HFFc6 (cell line): Measurements from ENCODE around the gene CTNNAL1. TPM values are rescaled to one million over a fixed set of nuclear protein-coding genes. Genes with fewer than 3 reads are reported as not detected.

ENCODE experiments used
- DNase-seq: peaks from one replicate; pipeline ENCODE4 v3.0.0-alpha.2; 2018
- H3K27ac Mint-ChIP-seq: 2 replicates; pipeline ENCODE4 v1.8.0; 2020; ENCODE audit warnings: mild to moderate bottlenecking, mixed read lengths
- H3K27me3 Mint-ChIP-seq: 2 replicates; pipeline ENCODE4 v1.8.0; 2021; ENCODE audit warnings: mild to moderate bottlenecking, moderate library complexity, mixed read lengths; ENCODE audit not compliant: insufficient read depth
- H3K36me3 Mint-ChIP-seq: 2 replicates; pipeline ENCODE4 v1.8.0; 2021; ENCODE audit warnings: low read depth, mixed read lengths
- H3K4me1 Mint-ChIP-seq: 2 replicates; pipeline ENCODE4 v1.8.0; 2020; ENCODE audit warnings: low read depth, mixed read lengths
- H3K4me3 Mint-ChIP-seq: 2 replicates; pipeline ENCODE4 v1.8.0; 2020; ENCODE audit warnings: mild to moderate bottlenecking, moderate library complexity, mixed read lengths
- H3K9me3 Mint-ChIP-seq: 2 replicates; pipeline ENCODE4 v1.8.0; 2020; ENCODE audit warnings: mild to moderate bottlenecking, mixed read lengths
- total RNA-seq, 6 experiments: library from RNA; stranded (reverse); fragmentation: NEBNext Ultra II Directional; extraction: Animal tissue kit (Norgen Biotek cat#: 25700); gene quantifications; 2 replicates in 1 of 6; 3 replicates in 5 of 6; pipeline ENCODE4 v1.2.3, GENCODE V29; 2021
- TF ChIP-seq, protein P1 (sequence below): fragments of 200-600 bp; sonication (generic); IDR thresholded peaks from 2 replicates; pipeline ENCODE4 v1.5.0; 2021; ENCODE audit warnings: antibody characterized with exemption, mild to moderate bottlenecking

Gene CTNNAL1
- total RNA-seq, 6 experiments from 2014 or later = 95.3 to 112 (median 107) TPM

DNA sequence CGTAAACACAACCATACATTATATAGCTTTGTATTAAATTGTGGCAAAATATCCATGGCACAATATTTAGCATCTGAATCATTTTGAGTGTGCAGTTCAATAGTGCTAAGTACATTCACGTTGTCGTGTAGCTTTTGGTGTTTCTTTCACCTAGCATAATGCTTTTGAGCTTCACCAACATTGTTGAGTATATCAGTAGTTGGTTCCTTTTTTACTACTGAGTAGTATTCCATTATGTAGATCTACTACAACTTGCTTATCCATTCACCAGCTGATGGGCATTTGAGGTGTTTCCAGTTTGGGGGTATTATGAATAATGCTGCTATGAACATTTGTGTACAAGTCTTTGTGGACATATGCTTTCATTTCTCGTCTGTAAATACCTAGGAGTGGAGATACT, 27.3 kb upstream of the CTNNAL1 start:
- peaks cover 1% of the 10 kb centered on the region; the same call in 1 of the 2 replicates for H3K27me3 Mint-ChIP-seq
- no peak overlapping the region for H3K4me3 Mint-ChIP-seq
- TF ChIP-seq, protein P1, sequence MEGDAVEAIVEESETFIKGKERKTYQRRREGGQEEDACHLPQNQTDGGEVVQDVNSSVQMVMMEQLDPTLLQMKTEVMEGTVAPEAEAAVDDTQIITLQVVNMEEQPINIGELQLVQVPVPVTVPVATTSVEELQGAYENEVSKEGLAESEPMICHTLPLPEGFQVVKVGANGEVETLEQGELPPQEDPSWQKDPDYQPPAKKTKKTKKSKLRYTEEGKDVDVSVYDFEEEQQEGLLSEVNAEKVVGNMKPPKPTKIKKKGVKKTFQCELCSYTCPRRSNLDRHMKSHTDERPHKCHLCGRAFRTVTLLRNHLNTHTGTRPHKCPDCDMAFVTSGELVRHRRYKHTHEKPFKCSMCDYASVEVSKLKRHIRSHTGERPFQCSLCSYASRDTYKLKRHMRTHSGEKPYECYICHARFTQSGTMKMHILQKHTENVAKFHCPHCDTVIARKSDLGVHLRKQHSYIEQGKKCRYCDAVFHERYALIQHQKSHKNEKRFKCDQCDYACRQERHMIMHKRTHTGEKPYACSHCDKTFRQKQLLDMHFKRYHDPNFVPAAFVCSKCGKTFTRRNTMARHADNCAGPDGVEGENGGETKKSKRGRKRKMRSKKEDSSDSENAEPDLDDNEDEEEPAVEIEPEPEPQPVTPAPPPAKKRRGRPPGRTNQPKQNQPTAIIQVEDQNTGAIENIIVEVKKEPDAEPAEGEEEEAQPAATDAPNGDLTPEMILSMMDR = no peak
- no peaks in the 10 kb centered on the region for H3K9me3 Mint-ChIP-seq
- DNase-seq = no peak
- peaks cover 59% of the 10 kb centered on the region for H3K36me3 Mint-ChIP-seq
- H3K27ac Mint-ChIP-seq = no peak overlapping the region
- H3K4me1 Mint-ChIP-seq = peaks cover 40% of the 10 kb centered on the region

DNA sequence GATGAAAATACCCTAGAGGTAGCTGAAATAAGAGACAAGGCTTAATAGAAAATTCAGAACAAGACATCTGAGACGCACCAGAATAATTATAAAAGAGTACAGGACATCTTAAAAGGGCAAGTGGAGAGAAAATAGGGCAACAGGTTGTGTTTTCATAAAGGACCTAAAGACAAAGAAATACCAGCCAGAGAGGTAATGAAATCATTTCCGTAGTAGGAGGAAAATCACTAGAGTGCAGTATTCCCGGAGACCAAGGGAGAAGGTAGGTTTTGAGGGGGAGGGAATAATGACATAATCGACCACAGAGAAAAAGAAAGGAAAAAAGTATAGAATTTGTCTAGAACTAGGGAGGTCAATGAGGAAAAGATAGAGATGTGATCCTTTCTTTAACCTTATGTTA, 26.2 kb upstream of the CTNNAL1 start:
- H3K4me3 Mint-ChIP-seq = no peak overlapping the region
- H3K27me3 Mint-ChIP-seq = peaks cover 1% of the 10 kb centered on the region; the same call in 1 of the 2 replicates
- no peak for DNase-seq
- TF ChIP-seq, protein P1 = no peak
- H3K36me3 Mint-ChIP-seq = peaks cover 53% of the 10 kb centered on the region
- H3K27ac Mint-ChIP-seq = no peak overlapping the region
- no peaks in the 10 kb centered on the region for H3K9me3 Mint-ChIP-seq
- peaks cover 46% of the 10 kb centered on the region for H3K4me1 Mint-ChIP-seq

- H3K9me3 Mint-ChIP-seq = no peaks in the 10 kb centered on the region
- H3K27ac Mint-ChIP-seq = peak overlapping the region; percentile 2; the same call in 1 of the 2 replicates
- peaks cover 56% of the 10 kb centered on the region for H3K4me1 Mint-ChIP-seq
- H3K36me3 Mint-ChIP-seq = peaks cover 50% of the 10 kb centered on the region
- no peak overlapping the region for H3K4me3 Mint-ChIP-seq
- TF ChIP-seq, protein P1 = no peak
- H3K27me3 Mint-ChIP-seq = peaks cover 1% of the 10 kb centered on the region; the same call in 1 of the 2 replicates
- DNase-seq = no peak
Observed at GRCh38 chr9:109037946-109038715, 24.8 kb upstream of the CTNNAL1 start.

DNA sequence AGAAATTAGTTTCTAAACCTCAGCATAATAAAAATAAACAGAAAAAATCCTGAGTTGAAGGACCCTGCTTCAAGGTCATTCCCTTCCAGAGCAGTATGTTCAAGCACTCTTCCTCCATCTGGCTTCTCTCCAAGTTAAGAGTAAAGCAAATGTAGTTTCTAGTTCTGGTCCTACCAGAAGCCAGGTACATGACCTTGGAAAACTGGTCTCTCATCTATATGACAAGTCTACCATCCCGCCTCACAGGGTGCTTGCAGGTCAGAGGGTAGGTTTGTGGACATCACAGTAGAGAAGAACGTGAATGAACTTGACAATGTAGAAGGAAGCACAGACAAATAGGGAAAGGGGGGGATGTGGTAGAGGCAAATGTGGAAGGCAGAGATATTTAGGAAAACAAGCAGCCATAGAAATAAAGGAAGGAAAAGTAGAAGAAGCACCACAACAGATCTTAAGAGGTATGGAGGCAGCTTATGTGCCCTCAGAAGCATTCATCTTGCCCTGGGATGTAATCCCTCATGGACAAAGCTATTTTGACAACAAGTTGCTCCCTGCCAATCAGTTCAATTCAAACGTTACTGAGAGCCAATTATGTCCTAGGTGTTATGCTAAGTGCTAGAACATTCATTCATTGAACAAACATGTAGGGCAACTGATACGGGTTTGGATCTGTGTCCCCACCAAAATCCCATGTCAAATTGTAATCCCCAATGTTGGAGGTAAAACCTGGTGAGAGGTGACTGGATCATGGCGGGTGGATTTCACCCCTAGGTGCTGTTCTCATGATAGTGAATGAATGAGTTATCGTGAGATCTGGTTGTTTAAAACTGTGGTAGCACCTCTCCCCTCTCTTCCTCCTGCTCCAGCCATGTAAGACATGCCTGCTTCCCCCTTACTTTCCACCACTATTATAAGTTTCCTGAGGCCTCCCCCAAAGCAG, 23.7 kb upstream of the CTNNAL1 start:
- Mint-ChIP-seq H3K4me3 (no peak overlapping the region), H3K27ac (peak overlapping the region; percentile 72), H3K27me3 (peaks cover 1% of the 10 kb centered on the region; the same call in 1 of the 2 replicates), H3K36me3 (peaks cover 43% of the 10 kb centered on the region), H3K4me1 (peaks cover 58% of the 10 kb centered on the region), H3K9me3 (no peaks in the 10 kb centered on the region)
- TF ChIP-seq, protein P1 = no peak
- no peak for DNase-seq

GRCh38 chr9:109035684-109036423, 22.6 kb upstream of the CTNNAL1 start:
- TF ChIP-seq, protein P1 = no peak
- H3K4me3 Mint-ChIP-seq = peak overlapping the region; percentile 12; the same call in 1 of the 2 replicates
- H3K27ac Mint-ChIP-seq = peak overlapping the region; percentile 72
- peaks cover 52% of the 10 kb centered on the region for H3K36me3 Mint-ChIP-seq
- no peaks in the 10 kb centered on the region for H3K9me3 Mint-ChIP-seq
- H3K4me1 Mint-ChIP-seq = peaks cover 68% of the 10 kb centered on the region
- peaks cover 1% of the 10 kb centered on the region; the same call in 1 of the 2 replicates for H3K27me3 Mint-ChIP-seq
- peak; percentile 81 for DNase-seq
